ENCODE data around the gene MRO.
"Not testable (repeated sequence)": the region's sequence is repeated elsewhere in the genome, so short reads cannot be mapped to it uniquely, and the experiment has no call there.

Gene MRO

GRCh38 chr18:50836521-50836957 lies 16.7 kb upstream of the MRO start:
- no peak overlapping the region for H3K27ac ChIP-seq
- TF ChIP-seq ZFX (IDR thresholded peaks at IDR 0.05) (no peak), CTCF (conservative IDR thresholded peaks at IDR 0.05) (no peak)

- H3K27ac ChIP-seq, result not testable (repeated sequence)
Measured at GRCh38 chr18:50833496-50833895, 13.7 kb upstream of the MRO start.

GRCh38 chr18:50832754-50833153 lies 12.9 kb upstream of the MRO start:
- H3K27ac ChIP-seq, result no peak overlapping the region
- no peak for TF ChIP-seq ZFX (IDR thresholded peaks at IDR 0.05)
- TF ChIP-seq CTCF (conservative IDR thresholded peaks at IDR 0.05), result no peak

GRCh38 chr18:50830544-50830943 lies 10.7 kb upstream of the MRO start:
- no peak overlapping the region for H3K27ac ChIP-seq
- TF ChIP-seq CTCF (conservative IDR thresholded peaks at IDR 0.05), result no peak
- TF ChIP-seq ZFX (IDR thresholded peaks at IDR 0.05), result no peak

- TF ChIP-seq ZFX (IDR thresholded peaks at IDR 0.05) (no peak), CTCF (conservative IDR thresholded peaks at IDR 0.05) (no peak)
- H3K27ac ChIP-seq, result no peak overlapping the region
Measured at GRCh38 chr18:50829644-50830043, 9.8 kb upstream of the MRO start.

- no peak for TF ChIP-seq ZFX (IDR thresholded peaks at IDR 0.05)
Measured at GRCh38 chr18:50826027-50826426, 6.2 kb upstream of the MRO start.

GRCh38 chr18:50825621-50826020 lies 5.8 kb upstream of the MRO start:
- no peak for TF ChIP-seq ZFX (IDR thresholded peaks at IDR 0.05)
- no peak for TF ChIP-seq CTCF (conservative IDR thresholded peaks at IDR 0.05)
- H3K27ac ChIP-seq, result no peak overlapping the region

More at GRCh38 chr18:50826027-50826426, 6.2 kb upstream of the MRO start:
- no peak overlapping the region for H3K27ac ChIP-seq

- TF ChIP-seq CTCF (conservative IDR thresholded peaks at IDR 0.05) (no peak), ZFX (IDR thresholded peaks at IDR 0.05) (no peak)
- H3K27ac ChIP-seq, result no peak overlapping the region
Measured at GRCh38 chr18:50822756-50823155, 2.9 kb upstream of the MRO start.
